SK-N-SH (cell line): ENCODE measurements around the gene TRMT1.

ENCODE experiments used
- POLR2AphosphoS5 ChIP-seq: IDR thresholded peaks from 2 replicates; pipeline ENCODE4 v1.6.1; 2012; ENCODE audit warnings: low read depth, low read length
- TAF1 ChIP-seq: IDR thresholded peaks from 2 replicates; pipeline ENCODE4 v1.6.1; 2012; ENCODE audit warnings: low read depth, mild to moderate bottlenecking, low read length, moderate library complexity, borderline replicate concordance

GRCh38 chr19:13073263-13073662 is 43.3 kb downstream of the TRMT1 start:
- no peak for TF ChIP-seq TAF1
- TF ChIP-seq POLR2AphosphoS5: no peak
